Duodenal mucosa (tissue), 2 donors: Measurements from ENCODE around the gene HNF4A.
A peak's percentile ranks its signal among the peaks of the same experiment; 100 is the strongest.
"Not testable (repeated sequence)": the region's sequence is repeated elsewhere in the genome, so short reads cannot be mapped to it uniquely, and the experiment has no call there.

Experiments used
- H3K27ac ChIP-seq: one replicate; pipeline ENCODE4 v1.7.0; 2013; ENCODE audit warnings: low read depth, low read length
- H3K27me3 ChIP-seq, 2 donors: one replicate each; pipeline ENCODE4 v1.7.0; 2013; ENCODE audit warnings: low read length in 2 of 2, control low read depth in 1 of 2; ENCODE audit not compliant: insufficient read depth in 2 of 2, control insufficient read depth in 1 of 2
- H3K36me3 ChIP-seq, 2 donors: one replicate each; pipeline ENCODE4 v1.7.0; 2013; ENCODE audit warnings: low read length in 2 of 2, control low read depth in 1 of 2; ENCODE audit not compliant: insufficient read depth in 2 of 2, control insufficient read depth in 1 of 2
- H3K4me1 ChIP-seq, 2 donors: one replicate each; pipeline ENCODE4 v1.7.0; 2013; ENCODE audit warnings: low read length in 2 of 2, control low read depth in 1 of 2; ENCODE audit not compliant: insufficient read depth in 2 of 2, control insufficient read depth in 1 of 2
- H3K4me3 ChIP-seq, 2 donors: one replicate each; pipeline ENCODE4 v1.7.0; 2013; ENCODE audit warnings: low read length in 2 of 2, low read depth in 1 of 2
- H3K9ac ChIP-seq, 2 donors: one replicate each; pipeline ENCODE4 v1.7.0; 2013; ENCODE audit warnings: low read length in 2 of 2, low read depth in 1 of 2
- H3K9me3 ChIP-seq, 2 donors: one replicate each; pipeline ENCODE4 v1.7.0; 2013; ENCODE audit warnings: low read length in 2 of 2, control low read depth in 1 of 2; ENCODE audit not compliant: control insufficient read depth in 1 of 2

HNF4A gene

DNA sequence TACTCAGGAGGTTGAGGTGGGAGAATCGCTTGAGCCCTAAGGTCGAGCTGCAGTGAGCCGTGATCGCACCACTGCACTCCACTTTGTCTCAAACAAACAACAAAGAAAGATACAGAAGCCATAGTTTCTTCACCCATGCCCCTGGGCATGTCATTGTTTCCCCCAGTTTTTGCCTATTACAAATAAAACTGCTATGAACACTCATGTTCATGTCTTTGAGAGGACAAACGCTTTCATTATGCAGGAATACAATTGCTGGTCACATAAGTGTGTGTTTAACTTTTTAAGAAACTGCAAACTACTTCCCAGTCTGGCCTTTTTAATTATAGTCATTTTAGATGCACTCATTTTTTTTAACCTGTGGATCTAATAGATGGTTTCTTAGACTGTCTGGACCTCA, 108.0 kb downstream of the HNF4A start:
- Histone ChIP-seq H3K27me3 (no peaks in the 10 kb centered on the region), H3K4me1 (peaks cover 26 to 32% of the 10 kb centered on the region in 2 donors), H3K9ac (no peak overlapping the region), H3K4me3 (no peak overlapping the region), H3K27ac (no peak overlapping the region), H3K36me3 (no peaks in the 10 kb centered on the region), H3K9me3 (no peaks in the 10 kb centered on the region)

DNA sequence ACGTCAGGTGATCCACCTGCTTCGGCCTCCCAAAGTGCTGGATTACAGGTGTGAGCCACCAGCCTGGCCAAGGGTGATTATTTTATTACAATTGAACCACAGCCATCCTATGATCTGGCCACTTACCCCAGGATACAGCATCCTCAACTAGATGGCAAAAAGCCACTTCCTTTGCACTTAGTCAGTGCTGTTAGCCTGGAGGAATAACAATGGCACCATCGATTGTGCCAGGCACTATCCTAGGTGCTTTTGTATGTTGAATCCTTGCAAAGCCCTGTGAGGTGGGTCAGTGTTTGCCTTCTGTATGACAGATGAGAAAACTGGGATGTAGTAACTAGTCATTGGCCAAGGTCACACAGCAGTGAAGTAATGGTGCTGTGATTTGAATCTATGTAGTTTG, 109.0 kb downstream of the HNF4A start:
- no peaks in the 10 kb centered on the region for H3K9me3 ChIP-seq
- no peak overlapping the region for H3K27ac ChIP-seq
- H3K9ac ChIP-seq = no peak overlapping the region
- no peaks in the 10 kb centered on the region for H3K36me3 ChIP-seq
- H3K27me3 ChIP-seq = no peaks in the 10 kb centered on the region
- peaks cover 18 to 27% of the 10 kb centered on the region in 2 donors for H3K4me1 ChIP-seq
- H3K4me3 ChIP-seq = no peak overlapping the region

DNA sequence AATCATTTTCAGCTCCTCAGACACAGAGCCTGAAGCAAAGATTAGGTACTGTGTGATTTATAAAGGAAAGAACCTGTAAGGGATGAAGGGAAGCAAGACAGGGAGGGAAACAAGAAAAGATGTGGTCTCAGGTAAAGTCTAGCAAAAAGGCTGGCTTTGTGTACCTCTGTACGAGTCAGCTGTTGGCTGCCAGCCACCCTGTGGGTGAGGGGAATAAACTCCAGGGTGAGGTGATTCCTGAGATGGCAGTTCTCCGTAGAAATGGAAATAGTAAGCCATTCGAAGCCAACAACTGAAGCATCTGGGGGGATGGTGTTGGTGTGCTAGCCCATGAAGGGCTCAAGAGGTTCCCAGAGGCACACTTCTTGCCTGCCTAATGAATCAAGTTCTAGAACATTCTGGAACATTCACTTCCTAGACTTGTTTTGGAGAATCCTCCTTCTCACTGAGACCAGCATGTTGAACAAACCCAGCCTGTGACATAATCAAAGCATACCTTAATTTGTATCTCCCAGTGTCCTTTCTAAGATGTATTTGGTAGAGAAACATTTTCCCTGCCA, 109.6 kb downstream of the HNF4A start:
- Histone ChIP-seq H3K27me3 (no peaks in the 10 kb centered on the region), H3K36me3 (no peaks in the 10 kb centered on the region), H3K27ac (no peak overlapping the region), H3K9ac (no peak overlapping the region), H3K4me3 (no peak overlapping the region), H3K4me1 (peaks cover 17 to 26% of the 10 kb centered on the region in 2 donors), H3K9me3 (no peaks in the 10 kb centered on the region)

DNA sequence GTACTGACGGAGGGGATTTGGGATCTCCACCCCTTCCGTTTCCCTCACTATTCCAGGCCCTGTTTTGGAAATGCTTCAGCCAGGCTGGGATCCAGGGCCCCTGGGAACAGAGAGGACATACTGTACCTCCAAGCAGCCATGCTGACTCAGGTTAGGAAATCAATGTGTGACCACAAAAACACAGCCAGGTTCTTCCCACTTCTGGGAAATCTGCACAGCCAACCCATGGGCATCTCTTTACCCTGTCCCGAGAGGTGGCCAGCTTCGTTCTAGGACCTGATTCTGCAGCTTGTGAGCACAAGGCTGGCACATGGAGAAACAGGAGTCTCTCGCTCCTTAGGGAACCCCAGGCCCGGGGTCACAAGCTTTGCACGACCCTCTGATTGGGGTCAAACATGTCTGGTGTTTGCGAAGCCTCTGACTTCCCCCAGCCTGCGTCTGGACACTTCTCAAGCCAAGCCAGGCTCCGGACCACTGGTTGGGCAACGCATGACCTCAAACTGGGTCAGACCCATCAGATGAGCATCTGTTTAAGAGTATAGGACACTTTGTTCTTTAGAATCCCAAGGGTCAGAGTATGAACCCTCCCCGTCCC, 111.9 kb downstream of the HNF4A start:
- H3K9me3 ChIP-seq = no peaks in the 10 kb centered on the region
- no peaks in the 10 kb centered on the region for H3K36me3 ChIP-seq
- H3K4me1 ChIP-seq = peaks cover 0 to 15% of the 10 kb centered on the region in 2 donors
- no peak overlapping the region for H3K27ac ChIP-seq
- H3K27me3 ChIP-seq = no peaks in the 10 kb centered on the region
- no peak overlapping the region for H3K9ac ChIP-seq
- no peak overlapping the region for H3K4me3 ChIP-seq

DNA sequence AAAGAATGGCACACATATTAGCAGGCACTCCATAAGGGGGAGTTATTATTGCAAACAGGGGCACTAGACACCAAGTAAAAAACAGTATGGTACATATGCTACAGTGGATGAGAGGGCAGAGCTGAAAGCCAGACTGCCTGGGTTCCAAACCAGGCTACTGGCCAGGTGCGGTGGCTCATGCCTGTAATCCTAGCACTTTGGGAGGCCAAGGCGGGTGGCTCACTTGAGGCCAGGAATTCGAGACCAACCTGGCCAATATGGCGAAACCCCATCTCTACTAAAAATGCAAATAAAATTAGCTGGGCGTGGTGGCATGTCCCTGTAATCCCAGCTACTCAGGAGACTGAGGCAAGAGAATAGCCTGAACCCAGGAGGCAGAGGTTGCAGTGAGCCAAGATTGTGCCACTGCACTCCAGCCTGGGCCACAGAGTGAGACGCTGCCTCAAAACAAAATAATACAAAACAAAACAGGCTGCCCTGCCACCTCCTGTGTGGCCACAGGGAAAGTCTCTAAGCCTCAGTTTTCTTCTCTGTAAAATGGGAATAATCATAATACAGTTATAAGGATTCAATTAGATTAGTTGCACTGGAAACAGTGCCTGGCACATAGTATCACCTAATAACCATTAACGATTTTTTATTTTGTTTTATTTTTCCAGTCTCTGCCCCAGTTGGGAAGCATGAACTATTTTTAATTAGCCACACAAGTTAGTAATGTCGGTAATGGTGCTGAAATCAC, 112.7 kb downstream of the HNF4A start:
- Histone ChIP-seq H3K36me3 (no peaks in the 10 kb centered on the region), H3K27me3 (no peaks in the 10 kb centered on the region), H3K9me3 (no peaks in the 10 kb centered on the region), H3K4me1 (peaks cover 0 to 15% of the 10 kb centered on the region in 2 donors), H3K27ac (no peak overlapping the region), H3K9ac (no peak overlapping the region), H3K4me3 (no peak overlapping the region)

DNA sequence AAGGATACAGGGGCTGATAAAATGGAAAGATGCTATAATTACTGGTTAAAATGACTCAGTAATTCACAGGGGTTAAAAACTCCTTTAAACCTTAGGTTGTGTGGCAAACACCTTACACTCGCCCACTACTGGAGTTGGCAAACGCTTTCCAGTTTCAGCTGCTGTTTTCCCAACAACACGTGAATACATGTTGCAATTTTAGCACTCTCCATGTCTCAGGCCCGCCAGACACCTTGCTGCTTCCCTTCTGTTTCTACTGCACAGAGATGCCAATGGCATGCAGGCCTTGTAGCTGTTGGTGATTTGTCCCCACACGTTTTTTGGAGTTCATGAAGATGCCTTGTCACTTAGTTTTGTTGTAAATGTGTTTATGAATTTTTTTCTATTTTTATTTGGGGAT, 114.8 kb downstream of the HNF4A start:
- Histone ChIP-seq H3K4me1 (peaks cover 0 to 9% of the 10 kb centered on the region in 2 donors), H3K36me3 (no peaks in the 10 kb centered on the region), H3K27me3 (no peaks in the 10 kb centered on the region), H3K27ac (no peak overlapping the region), H3K4me3 (no peak overlapping the region), H3K9ac (no peak overlapping the region), H3K9me3 (no peaks in the 10 kb centered on the region)

DNA sequence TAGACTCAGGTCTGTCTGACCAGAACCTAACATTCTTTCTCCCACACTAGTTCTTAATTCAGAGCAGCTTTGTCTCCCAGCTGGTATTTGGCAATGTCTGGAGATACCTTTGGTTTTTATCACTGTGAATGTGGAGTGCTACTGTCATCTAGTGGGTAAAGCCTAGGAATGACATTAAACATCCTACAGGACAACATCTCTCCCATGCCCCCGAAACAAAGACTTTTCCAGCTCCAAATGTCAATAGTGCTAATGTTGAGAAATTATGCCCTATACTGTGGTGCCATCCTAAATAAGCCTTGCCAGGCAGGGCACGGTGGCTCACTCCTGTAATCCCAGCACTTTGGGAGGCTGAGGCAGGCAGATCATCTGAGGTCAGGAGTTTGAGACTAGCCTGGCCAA, 116.0 kb downstream of the HNF4A start:
- H3K27ac ChIP-seq = no peak overlapping the region
- H3K36me3 ChIP-seq = no peaks in the 10 kb centered on the region
- H3K9me3 ChIP-seq = no peaks in the 10 kb centered on the region
- no peaks in the 10 kb centered on the region for H3K27me3 ChIP-seq
- no peak overlapping the region for H3K4me3 ChIP-seq
- H3K4me1 ChIP-seq = peaks cover 3 to 15% of the 10 kb centered on the region in 2 donors
- no peak overlapping the region for H3K9ac ChIP-seq

DNA sequence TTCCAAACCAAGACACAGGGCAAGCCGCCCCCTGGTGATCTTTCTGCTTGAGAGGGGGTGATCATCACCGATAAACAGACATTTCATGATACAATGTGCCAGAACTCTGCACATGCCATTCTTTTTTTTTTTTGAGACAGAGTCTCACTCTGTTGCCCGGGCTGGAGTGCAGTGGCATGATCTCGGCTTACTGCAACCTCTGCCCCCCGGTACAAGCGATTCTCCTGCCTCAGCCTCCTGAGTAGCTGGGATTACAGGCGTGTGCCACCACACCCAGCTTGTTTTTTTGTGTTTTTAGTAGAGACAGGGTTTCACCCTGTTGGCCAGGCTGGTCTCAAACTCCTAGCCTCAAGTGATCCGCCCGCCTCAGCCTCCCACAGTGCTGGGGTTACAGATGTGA, 116.8 kb downstream of the HNF4A start:
- H3K27me3 ChIP-seq, H3K36me3 ChIP-seq, H3K9me3 ChIP-seq, H3K4me3 ChIP-seq, H3K27ac ChIP-seq, H3K9ac ChIP-seq: not testable (repeated sequence)
- peaks cover 5 to 22% of the 10 kb centered on the region in 2 donors for H3K4me1 ChIP-seq

DNA sequence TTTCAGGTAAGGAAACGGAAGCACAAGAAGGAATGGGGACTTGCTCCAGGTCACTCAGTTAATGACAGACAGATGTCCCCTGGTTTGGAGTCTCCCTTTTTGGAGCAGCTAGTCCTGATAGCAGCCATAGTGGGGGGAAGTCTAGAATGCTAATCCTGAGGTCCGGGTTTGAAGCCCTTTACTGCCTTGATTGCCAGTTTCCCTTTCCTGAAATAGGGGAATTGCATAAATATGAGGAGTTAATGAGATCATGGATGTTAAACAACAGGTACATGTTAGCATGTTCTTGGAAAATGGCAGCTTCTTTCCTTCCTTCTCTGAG, 119.8 kb downstream of the HNF4A start:
- Histone ChIP-seq H3K9me3 (no peaks in the 10 kb centered on the region), H3K36me3 (peaks cover 6 to 8% of the 10 kb centered on the region in 2 donors), H3K27ac (peak overlapping the region; percentile 64), H3K4me3 (peak overlapping the region; percentile 84 to 97), H3K27me3 (no peaks in the 10 kb centered on the region), H3K4me1 (peaks cover 5 to 22% of the 10 kb centered on the region in 2 donors), H3K9ac (peak overlapping the region; percentile 89 to 98)

DNA sequence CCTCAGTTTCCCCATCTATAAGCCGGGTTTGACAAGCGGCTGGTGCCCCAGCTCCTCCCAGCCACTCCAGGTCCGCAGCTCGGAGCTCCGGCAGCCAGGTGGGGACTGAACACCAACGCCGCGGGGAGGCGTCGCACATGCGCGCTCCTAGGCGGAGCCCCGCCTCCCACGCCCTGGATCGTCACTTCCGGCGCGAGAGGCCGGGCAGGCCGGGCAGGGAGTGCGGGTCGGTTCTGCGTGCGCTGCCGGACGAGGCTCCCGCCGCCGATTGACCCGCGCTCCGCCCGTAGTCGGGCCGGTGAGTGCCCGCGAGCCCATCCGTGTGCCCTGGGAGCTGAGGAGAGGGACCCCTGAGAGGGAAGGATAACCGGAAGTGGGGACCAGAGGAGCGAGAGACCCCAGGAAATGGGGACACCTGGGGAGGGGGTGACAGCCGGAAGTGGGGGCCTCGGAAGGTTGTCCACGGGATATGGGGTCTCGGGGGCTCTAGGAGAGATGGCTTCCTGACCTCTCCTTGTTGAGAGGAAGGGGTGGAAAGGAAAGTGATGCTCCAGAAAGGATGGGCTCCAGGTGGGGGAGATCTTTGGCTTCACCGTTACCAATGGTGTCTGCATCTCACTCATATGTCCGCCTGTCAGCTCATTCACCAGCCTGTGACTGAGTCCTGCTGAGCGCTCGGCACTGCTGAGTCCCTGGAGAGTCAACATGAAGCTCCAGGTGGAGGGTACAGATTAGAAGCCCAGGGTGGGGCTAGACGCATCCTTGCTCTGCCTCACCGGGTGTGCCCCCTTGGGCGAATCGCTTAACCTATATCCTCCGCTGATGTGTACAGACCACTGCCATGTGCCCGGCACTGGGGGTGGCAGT, 120.4 kb downstream of the HNF4A start, which contains the start of gene TTPAL:
TSS of gene TTPAL (plus strand) at position 181 of the 867 bp plus-strand sequence. CDS start 4,126 bp downstream, outside the sequence.
- Histone ChIP-seq H3K27me3 (no peaks in the 10 kb centered on the region), H3K9ac (peak within 1 kb of the TSS; percentile 89 to 98), H3K9me3 (no peaks in the 10 kb centered on the region), H3K27ac (peak within 1 kb of the TSS; percentile 64), H3K36me3 (peaks cover 11 to 13% of the 10 kb centered on the region in 2 donors), H3K4me1 (peaks cover 5 to 22% of the 10 kb centered on the region in 2 donors), H3K4me3 (peak within 1 kb of the TSS; percentile 84 to 97)
